Neural progenitor cell (in vitro differentiated cells): ENCODE results near the gene TRIL.

ENCODE experiments used
- CTCF ChIP-seq: fragments of 200-600 bp; sonication (generic); IDR thresholded peaks from 2 replicates; pipeline ENCODE4 v1.5.1; 2017; ENCODE audit warnings: antibody characterized with exemption, mild to moderate bottlenecking
- EZH2 ChIP-seq: fragments of 200-600 bp; sonication (generic); IDR thresholded peaks from 2 replicates; pipeline ENCODE4 v1.6.1; 2017; ENCODE audit warnings: antibody characterized with exemption, mild to moderate bottlenecking, moderate library complexity

GRCh38 chr7:28941633-28942032, 16.5 kb downstream of the TRIL start:
- TF ChIP-seq CTCF = no peak
- no peak for TF ChIP-seq EZH2
